DMS114 treated with DMSO at 0.1 percent for 48 hours (cell line): ENCODE data around the gene TMEM108.

ENCODE experiments used
- DNase-seq: peaks from one replicate; lab custom pipeline; 2025; ENCODE audit not compliant: unreplicated experiment; lab: John Stamatoyannopoulos, UW

TMEM108 gene

GRCh38 chr3:133162265-133162664, 124.1 kb downstream of the TMEM108 start:
- DNase-seq, result no peak

GRCh38 chr3:133162670-133163305, 124.6 kb downstream of the TMEM108 start:
- DNase-seq, result no peak

- DNase-seq, result no peak
Measured at GRCh38 chr3:133167340-133168024, 129.3 kb downstream of the TMEM108 start.

GRCh38 chr3:133168025-133168401, 129.8 kb downstream of the TMEM108 start:
- DNase-seq, result no peak

GRCh38 chr3:133169331-133170068, 131.3 kb downstream of the TMEM108 start:
- DNase-seq, result no peak

GRCh38 chr3:133171831-133172230, 133.6 kb downstream of the TMEM108 start:
- DNase-seq, result no peak

GRCh38 chr3:133181392-133182150, 143.4 kb downstream of the TMEM108 start:
- no peak for DNase-seq

- no peak for DNase-seq
Measured at GRCh38 chr3:133187870-133188379, 149.7 kb downstream of the TMEM108 start.

- no peak for DNase-seq
Measured at GRCh38 chr3:133188996-133189395, 150.8 kb downstream of the TMEM108 start.

- DNase-seq, result no peak
Measured at GRCh38 chr3:133189893-133190292, 151.7 kb downstream of the TMEM108 start.

- no peak for DNase-seq
Measured at GRCh38 chr3:133191818-133192217, 153.6 kb downstream of the TMEM108 start.

- DNase-seq, result no peak
Measured at GRCh38 chr3:133192363-133192945, 154.3 kb downstream of the TMEM108 start.

GRCh38 chr3:133192967-133193366, 154.8 kb downstream of the TMEM108 start:
- DNase-seq, result no peak

- DNase-seq, result no peak
Measured at GRCh38 chr3:133196527-133196926, 158.3 kb downstream of the TMEM108 start.

GRCh38 chr3:133197619-133198018, 159.4 kb downstream of the TMEM108 start:
- no peak for DNase-seq

- no peak for DNase-seq
Measured at GRCh38 chr3:133206921-133207320, 168.7 kb downstream of the TMEM108 start.

GRCh38 chr3:133208184-133208583, 170.0 kb downstream of the TMEM108 start:
- DNase-seq, result no peak

GRCh38 chr3:133209871-133210550, 171.8 kb downstream of the TMEM108 start:
- no peak for DNase-seq

GRCh38 chr3:133210656-133211055, 172.5 kb downstream of the TMEM108 start:
- no peak for DNase-seq

GRCh38 chr3:133211449-133211848, 173.3 kb downstream of the TMEM108 start:
- no peak for DNase-seq
